Endodermal cell (in vitro differentiated cells): ENCODE results near the gene SLCO2A1. TPM values are rescaled to one million over a fixed set of nuclear protein-coding genes. Genes with fewer than 3 reads are reported as not detected.
A peak's percentile ranks its signal among the peaks of the same experiment; 100 is the strongest.

Source experiments
- DNase-seq: peaks from one replicate; pipeline ENCODE4 v3.0.0-alpha.2; 2017
- H3K27ac ChIP-seq: 2 replicates; pipeline ENCODE4 v1.5.1; 2013; ENCODE audit warnings: mild to moderate bottlenecking, low read depth, low read length, moderate library complexity
- H3K27me3 ChIP-seq: 2 replicates; pipeline ENCODE4 v1.6.1; 2013; ENCODE audit warnings: mild to moderate bottlenecking, low read length, moderate library complexity; ENCODE audit not compliant: insufficient read depth, control insufficient read depth, poor library complexity, severe bottlenecking
- H3K36me3 ChIP-seq: 2 replicates; pipeline ENCODE4 v1.7.0; 2013; ENCODE audit warnings: mild to moderate bottlenecking, low read length, moderate library complexity; ENCODE audit not compliant: control insufficient read depth, insufficient read depth
- H3K4me1 ChIP-seq: one replicate; pipeline ENCODE4 v1.7.0; 2013; ENCODE audit warnings: low read length; ENCODE audit not compliant: control insufficient read depth, insufficient read depth
- H3K4me3 ChIP-seq: 2 replicates; pipeline ENCODE4 v1.5.1; 2013; ENCODE audit warnings: mild to moderate bottlenecking, low read length, moderate library complexity
- H3K9ac ChIP-seq: 2 replicates; pipeline ENCODE4 v1.6.1; 2013; ENCODE audit warnings: mild to moderate bottlenecking, low read length, moderate library complexity; ENCODE audit not compliant: poor library complexity, severe bottlenecking; ENCODE audit errors: extremely low read depth
- H3K9me3 ChIP-seq: 2 replicates; pipeline ENCODE4 v1.6.1; 2013; ENCODE audit warnings: mild to moderate bottlenecking, low read length, moderate library complexity; ENCODE audit not compliant: control insufficient read depth
- H3K27ac Mint-ChIP-seq: 2 replicates; pipeline ENCODE4 v1.8.0; 2020; ENCODE audit warnings: mixed read lengths
- H3K27me3 Mint-ChIP-seq: 2 replicates; pipeline ENCODE4 v1.8.0; 2021; ENCODE audit warnings: mild to moderate bottlenecking, mixed read lengths; ENCODE audit not compliant: insufficient read depth
- H3K36me3 Mint-ChIP-seq: 2 replicates; pipeline ENCODE4 v1.8.0; 2020; ENCODE audit warnings: low read depth, mixed read lengths
- H3K4me1 Mint-ChIP-seq: 2 replicates; pipeline ENCODE4 v1.8.0; 2020; ENCODE audit warnings: mixed read lengths
- H3K4me3 Mint-ChIP-seq: 2 replicates; pipeline ENCODE4 v1.8.0; 2020; ENCODE audit warnings: mild to moderate bottlenecking, moderate library complexity, mixed read lengths
- H3K9me3 Mint-ChIP-seq: 2 replicates; pipeline ENCODE4 v1.8.0; 2020; ENCODE audit warnings: mild to moderate bottlenecking, mixed read lengths
- CTCF ChIP-seq: fragments of 200-600 bp; sonication (generic); conservative IDR thresholded peaks from 2 replicates; pipeline ENCODE4 v1.5.0; 2021; ENCODE audit warnings: antibody characterized with exemption, mild to moderate bottlenecking
- WGBS, 2 experiments: methylation state at CpG; one replicate each; pipeline versions ENCODE4 v1.1.5 to v1.1.7; 2013; ENCODE audit warnings: missing lambda C conversion rate in 2 of 2, mixed read lengths in 1 of 2; ENCODE audit not compliant: insufficient coverage in 1 of 2, insufficient read length in 1 of 2; 5-methylcytosine and 5-hydroxymethylcytosine counted together
- total RNA-seq, 2 donors: library from RNA; stranded (reverse); fragmentation: NEBNext Ultra II Directional in 1 of 2; extraction: Animal tissue kit (Norgen Biotek cat#: 25700) in 1 of 2; gene quantifications; 2 replicates in 1 of 2; 3 replicates in 1 of 2; pipeline ENCODE4 v1.2.1, GENCODE V29; 2021

Gene SLCO2A1
- total RNA-seq, 2 donors from 2014 or later = 126 to 134 TPM

GRCh38 chr3:133965906-133966305 lies 63.8 kb downstream of the SLCO2A1 start:
- peaks cover 58% of the 10 kb centered on the region for H3K36me3 Mint-ChIP-seq
- Histone ChIP-seq H3K4me1 (no peaks in the 10 kb centered on the region), H3K27ac (no peak overlapping the region), H3K36me3 (peaks cover 51% of the 10 kb centered on the region), H3K9me3 (no peaks in the 10 kb centered on the region), H3K27me3 (no peaks in the 10 kb centered on the region), H3K9ac (no peak overlapping the region), H3K4me3 (no peak overlapping the region)
- H3K9me3 Mint-ChIP-seq = no peaks in the 10 kb centered on the region
- WGBS, 2 experiments = 89 to 93% methylated on average over 2 to 4 of the region's 4 CpGs
- no peak for DNase-seq
- no peak overlapping the region for H3K4me3 Mint-ChIP-seq
- peaks cover 2% of the 10 kb centered on the region for H3K27me3 Mint-ChIP-seq
- TF ChIP-seq CTCF = no peak
- no peak overlapping the region for H3K27ac Mint-ChIP-seq
- H3K4me1 Mint-ChIP-seq = peaks cover 13% of the 10 kb centered on the region

- TF ChIP-seq CTCF = no peak
- H3K4me1 ChIP-seq = no peaks in the 10 kb centered on the region
- H3K27me3 ChIP-seq = no peaks in the 10 kb centered on the region
- no peak overlapping the region for H3K27ac ChIP-seq
- Mint-ChIP-seq H3K27ac (no peak overlapping the region), H3K27me3 (peaks cover 2% of the 10 kb centered on the region), H3K4me1 (peaks cover 13% of the 10 kb centered on the region), H3K36me3 (peaks cover 60% of the 10 kb centered on the region), H3K9me3 (no peaks in the 10 kb centered on the region), H3K4me3 (no peak overlapping the region)
- 93 to 98% methylated on average over 12 of the region's 12 CpGs for WGBS, 2 experiments
- peaks cover 51% of the 10 kb centered on the region for H3K36me3 ChIP-seq
- no peak for DNase-seq
- H3K9ac ChIP-seq = no peak overlapping the region
- H3K4me3 ChIP-seq = no peak overlapping the region
- no peaks in the 10 kb centered on the region for H3K9me3 ChIP-seq
Measured at GRCh38 chr3:133965013-133965570, 64.6 kb downstream of the SLCO2A1 start.

- peaks cover 2% of the 10 kb centered on the region for H3K27me3 Mint-ChIP-seq
- H3K9me3 Mint-ChIP-seq = no peaks in the 10 kb centered on the region
- H3K36me3 Mint-ChIP-seq = peaks cover 56% of the 10 kb centered on the region
- H3K27ac Mint-ChIP-seq = no peak overlapping the region
- H3K9ac ChIP-seq = no peak overlapping the region
- 60 to 100% methylated on average over 1 to 3 of the region's 3 CpGs for WGBS, 2 experiments
- no peak overlapping the region for H3K4me3 Mint-ChIP-seq
- H3K4me3 ChIP-seq = no peak overlapping the region
- no peak for DNase-seq
- H3K27ac ChIP-seq = no peak overlapping the region
- no peaks in the 10 kb centered on the region for H3K27me3 ChIP-seq
- no peaks in the 10 kb centered on the region for H3K4me1 ChIP-seq
- H3K9me3 ChIP-seq = no peaks in the 10 kb centered on the region
- peaks cover 13% of the 10 kb centered on the region for H3K4me1 Mint-ChIP-seq
- TF ChIP-seq CTCF = peak; percentile 70
- H3K36me3 ChIP-seq = peaks cover 46% of the 10 kb centered on the region
Measured at GRCh38 chr3:133964547-133964946, 65.2 kb downstream of the SLCO2A1 start.
